Activated CD4-positive, alpha-beta T cell treated with anti-CD3 and anti-CD28 coated beads for 48 hours (primary cell): ENCODE measurements around the gene LRMDA.

ENCODE experiments used
- DNase-seq: peaks from one replicate; pipeline ENCODE4 v3.0.0-alpha.2; 2020

The LRMDA gene

DNA sequence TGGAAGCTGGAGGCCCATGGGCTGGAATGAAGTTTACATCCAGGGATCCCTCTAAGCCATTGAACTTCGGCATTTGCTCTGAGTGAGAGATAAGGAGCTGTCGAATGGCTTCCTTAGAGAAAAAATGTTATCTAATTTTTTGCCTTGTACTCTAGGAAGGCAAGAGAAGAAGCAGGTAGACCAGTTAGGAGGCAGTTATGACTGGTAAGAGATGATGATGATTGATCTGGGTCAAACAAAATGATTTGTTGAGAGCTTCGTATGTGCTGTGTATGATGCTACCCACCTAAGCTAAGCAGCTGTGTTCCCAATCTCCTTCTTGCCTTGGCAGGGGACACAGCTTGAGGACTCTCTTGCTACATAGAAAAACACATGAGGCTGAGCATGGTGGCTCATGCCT, 370.2 kb downstream of the LRMDA start:
- DNase-seq = no peak

GRCh38 chr10:75803121-75803520, 371.7 kb downstream of the LRMDA start:
- no peak for DNase-seq

GRCh38 chr10:75803816-75804552, 372.6 kb downstream of the LRMDA start:
- DNase-seq = no peak

DNA sequence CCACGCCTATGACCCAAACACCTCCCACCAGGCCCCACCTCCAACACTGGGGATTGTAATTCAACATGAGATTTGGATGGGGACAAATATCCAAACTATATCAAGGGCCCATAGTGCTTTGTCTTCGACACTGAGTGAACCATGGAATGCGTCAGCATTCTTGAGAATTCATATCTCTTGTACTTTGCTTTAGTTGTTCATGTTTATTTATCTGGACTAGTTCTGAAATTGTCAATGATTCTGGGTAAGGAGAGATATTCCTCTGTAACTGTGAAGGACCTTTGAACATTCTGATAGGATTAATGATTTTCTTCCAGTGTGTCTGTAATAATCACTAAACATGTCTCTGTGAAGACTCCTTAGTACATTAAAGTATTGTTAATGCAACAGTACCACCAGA, 374.8 kb downstream of the LRMDA start:
- DNase-seq = no peak

DNA sequence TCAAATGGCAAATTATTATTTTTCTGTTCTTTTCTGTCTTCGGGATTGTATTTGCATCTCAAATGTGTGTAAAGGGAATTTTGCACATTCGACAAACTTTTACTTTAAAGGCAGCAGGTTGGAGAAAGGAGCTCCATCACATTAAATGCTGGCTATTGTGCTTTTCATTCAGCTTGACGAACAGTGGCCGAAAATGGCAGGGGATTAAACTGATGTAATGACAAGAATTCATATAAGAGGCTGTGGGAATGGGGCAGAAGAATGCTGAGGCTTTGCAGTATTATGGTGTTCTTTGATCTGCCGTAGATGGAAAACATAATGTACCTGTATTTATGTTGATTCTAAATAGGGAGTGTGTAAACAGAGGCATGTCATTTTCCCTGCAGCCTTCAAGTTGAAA, 376.0 kb downstream of the LRMDA start:
- DNase-seq = no peak

DNA sequence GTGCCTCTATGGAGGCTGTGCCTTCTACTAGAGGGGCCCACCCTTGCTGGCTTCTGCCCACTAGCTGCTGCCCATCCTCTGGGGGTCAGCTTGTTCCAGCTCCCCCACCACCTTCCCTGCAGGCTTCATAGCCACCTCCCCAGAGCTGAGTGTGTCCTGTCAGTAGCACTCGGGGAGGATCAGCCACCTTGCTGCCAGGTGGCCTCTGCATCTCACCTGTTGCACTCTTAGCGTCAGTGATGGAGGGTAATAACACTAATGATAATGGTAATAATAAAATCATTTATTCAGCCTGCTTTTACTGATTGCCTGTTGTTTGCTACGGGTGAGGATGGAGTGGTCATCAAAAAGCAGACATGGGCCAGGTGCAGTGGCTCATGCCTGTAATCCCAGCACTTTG, 377.6 kb downstream of the LRMDA start:
- no peak for DNase-seq

DNA sequence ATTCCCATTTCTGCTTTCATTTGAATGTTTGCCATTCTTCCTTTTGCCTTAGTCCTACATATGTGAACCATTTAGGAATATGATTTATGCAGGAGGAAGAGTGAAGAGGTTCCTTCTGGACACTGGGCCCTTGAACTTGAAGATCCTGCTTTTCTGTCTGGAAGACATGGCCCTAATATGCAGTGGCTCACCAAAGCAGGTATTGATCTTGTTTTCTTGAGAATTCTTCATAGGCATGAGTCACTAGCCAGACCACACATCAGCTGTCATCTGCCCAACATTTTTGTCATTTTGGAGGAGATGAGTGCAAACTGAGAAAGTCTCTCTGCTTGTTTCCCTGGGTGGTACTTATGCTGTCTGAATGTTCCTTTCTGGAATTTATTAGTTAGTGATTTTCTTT, 382.6 kb downstream of the LRMDA start:
- DNase-seq = no peak

DNA sequence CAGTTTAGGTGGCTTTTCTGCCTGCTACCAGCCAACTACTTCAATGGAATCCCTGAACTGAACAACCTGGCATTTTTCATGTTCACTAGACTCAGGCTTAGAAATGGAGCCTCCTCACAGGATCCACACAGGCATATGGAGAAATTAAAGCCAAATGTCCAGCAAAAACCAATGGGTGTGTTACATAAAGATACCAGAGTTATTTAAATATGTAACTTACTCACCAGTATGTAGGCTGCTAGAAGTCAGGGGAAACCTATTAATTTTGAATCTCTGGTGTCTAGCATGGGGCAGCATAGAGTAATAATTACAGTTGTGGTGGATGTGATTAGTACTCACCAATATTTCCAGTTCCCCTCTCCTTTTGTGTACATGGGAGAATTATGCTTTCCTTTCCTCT, 383.6 kb downstream of the LRMDA start:
- no peak for DNase-seq

DNA sequence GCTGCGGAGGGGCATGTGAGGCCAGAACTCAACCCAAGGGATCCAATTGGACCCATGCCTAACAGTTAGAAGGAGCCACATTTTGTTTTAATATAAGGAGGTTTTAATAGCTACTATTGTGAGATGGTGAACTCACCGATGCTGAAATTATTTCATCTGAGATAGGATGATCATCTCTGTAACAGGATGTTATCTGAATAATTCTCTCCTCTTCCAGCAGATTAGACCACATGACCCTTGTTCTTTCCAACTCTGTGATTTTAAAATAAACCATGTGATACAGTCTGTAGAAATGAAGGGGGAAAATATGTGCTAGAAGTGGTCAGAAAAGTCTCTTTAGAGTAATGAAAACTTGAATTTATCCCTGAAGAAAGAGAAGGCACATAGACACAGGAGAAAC, 385.8 kb downstream of the LRMDA start:
- DNase-seq = no peak

DNA sequence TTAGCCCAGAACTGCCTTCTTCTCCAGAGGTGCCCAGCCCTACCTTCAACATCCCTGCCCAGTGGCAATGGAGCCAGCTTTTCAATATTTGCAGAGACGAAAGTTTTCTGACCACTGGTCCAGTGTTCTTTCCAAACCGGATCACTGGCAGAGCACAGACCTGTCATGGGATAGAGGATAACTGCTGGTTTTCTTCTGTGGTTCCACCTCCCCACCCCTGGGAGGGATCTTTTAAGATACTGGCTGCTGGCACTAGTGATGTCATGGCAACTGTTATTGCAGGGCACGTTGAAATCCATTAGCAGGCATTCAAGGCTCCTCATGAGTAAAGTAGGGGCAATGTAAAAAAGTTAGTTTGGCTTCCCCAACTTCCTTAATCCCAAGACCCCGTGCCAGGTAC, 387.1 kb downstream of the LRMDA start:
- no peak for DNase-seq

DNA sequence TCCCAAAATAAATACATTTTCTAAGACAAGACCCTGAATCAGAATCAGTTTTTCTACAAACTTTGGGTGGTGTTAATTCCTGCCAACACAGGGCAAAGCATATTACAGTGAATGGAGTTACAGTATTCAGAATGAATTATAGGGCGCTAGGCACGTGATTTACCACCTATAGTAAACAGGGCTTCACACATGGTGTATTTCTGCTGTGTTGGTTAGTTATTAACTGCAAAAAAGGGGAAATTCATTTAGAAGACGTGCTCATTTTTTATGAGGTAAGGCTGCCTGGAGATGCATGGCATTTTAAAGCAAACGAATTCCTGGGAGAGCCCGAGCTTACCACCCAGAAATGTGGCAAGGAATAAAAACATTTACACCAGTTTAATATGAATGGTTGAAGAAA, 393.8 kb downstream of the LRMDA start:
- DNase-seq = no peak

DNA sequence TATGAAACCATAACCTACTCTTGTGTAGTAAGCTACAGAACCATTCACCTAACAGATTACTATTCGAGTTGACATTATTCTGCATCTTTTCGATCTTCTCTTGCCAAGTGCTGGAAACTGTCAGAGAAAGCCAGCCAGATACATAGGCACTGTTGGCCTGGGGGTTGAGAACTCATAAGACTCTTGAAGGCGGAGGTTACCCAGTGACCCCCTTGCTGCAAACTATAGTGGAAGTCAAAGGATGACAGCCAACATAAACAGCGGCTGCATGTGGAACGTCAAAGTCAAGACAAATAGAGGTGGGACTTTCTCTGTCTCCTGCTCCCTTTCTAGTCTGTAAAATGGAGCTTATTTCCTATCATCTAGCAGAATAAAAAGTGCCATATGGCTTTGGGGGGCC, 394.2 kb downstream of the LRMDA start:
- DNase-seq = no peak

DNA sequence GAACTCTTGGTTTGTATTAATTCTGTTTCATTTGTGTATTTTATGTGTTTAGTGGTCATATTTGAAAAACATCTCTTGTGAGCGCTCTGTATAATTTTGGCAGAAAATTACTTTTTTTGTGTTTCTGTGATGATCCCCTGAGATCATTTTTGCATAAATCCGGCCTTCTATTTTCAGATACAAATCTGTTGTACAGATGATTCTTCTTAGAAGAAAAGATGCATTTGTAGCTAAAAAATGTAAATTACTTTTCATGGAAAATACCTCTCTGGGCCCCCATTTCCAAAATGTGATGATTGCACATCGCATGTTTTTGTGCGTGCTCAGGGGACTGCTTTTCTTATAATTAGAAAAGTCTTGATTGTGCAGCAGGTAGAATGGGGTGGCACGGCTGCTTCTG, 395.4 kb downstream of the LRMDA start:
- DNase-seq = no peak

DNA sequence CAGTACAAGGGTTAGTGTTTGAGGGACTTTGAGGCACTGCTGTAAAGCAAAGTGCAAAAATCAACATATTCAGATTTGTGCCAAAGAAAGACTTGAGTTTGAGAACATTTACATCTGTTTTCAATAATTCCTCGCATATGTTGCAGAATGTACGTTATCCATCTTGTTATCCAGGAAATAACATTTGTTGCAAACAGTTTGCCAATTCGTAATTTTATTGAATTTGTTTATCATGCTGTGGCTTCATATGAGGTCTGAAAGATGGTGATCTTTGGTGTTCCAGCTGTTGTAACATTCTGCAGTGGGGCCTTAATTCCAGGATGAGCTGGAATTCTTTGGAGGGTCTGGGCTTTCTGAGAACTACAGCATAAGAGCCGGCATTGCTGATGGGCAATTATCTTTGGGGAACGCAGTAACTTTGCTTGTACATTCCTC, 396.2 kb downstream of the LRMDA start:
- DNase-seq = no peak

- DNase-seq = no peak
Measured at GRCh38 chr10:75828413-75828812, 397.0 kb downstream of the LRMDA start.

- no peak for DNase-seq
Measured at GRCh38 chr10:75836064-75836463, 404.6 kb downstream of the LRMDA start.

DNA sequence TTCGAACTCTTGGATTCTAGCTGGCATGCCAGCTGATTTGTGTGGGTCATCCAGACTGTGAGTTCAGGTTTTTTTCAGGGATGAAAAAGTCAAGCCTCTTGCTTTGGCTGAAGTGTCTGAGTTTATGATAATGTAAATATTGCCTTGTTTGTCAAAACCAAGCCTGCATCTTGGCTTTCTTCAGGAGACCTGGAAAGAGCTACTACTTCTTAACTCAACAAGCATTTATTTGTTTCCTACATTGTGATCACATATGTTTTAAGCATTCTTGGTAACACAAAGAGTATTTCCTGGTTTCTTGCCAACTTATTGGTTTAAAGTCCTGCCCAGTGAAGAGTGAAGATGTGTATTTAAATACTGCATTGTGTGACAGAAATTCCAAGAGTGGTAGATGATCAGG, 407.1 kb downstream of the LRMDA start:
- no peak for DNase-seq

GRCh38 chr10:75839020-75839419, 407.6 kb downstream of the LRMDA start:
- no peak for DNase-seq

DNA sequence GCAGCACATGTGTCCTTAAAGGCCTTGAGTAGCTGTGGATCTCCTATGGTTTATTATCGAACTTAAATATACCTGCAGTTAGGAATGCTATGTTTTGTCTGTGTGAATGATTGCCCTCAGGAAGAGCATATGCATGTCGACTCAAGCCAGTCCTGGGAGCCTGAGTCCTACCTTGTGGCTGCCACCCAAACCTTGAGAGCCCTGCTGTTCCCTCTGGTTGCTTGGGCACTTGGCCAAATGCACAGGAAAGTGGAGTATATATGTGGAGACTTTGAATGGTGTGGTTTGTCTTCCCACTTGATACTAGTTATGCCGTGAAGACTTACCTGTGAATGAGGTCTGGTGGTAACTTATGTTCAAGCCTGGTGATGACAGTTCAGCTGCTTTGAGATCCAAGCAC, 409.8 kb downstream of the LRMDA start:
- DNase-seq = no peak

DNA sequence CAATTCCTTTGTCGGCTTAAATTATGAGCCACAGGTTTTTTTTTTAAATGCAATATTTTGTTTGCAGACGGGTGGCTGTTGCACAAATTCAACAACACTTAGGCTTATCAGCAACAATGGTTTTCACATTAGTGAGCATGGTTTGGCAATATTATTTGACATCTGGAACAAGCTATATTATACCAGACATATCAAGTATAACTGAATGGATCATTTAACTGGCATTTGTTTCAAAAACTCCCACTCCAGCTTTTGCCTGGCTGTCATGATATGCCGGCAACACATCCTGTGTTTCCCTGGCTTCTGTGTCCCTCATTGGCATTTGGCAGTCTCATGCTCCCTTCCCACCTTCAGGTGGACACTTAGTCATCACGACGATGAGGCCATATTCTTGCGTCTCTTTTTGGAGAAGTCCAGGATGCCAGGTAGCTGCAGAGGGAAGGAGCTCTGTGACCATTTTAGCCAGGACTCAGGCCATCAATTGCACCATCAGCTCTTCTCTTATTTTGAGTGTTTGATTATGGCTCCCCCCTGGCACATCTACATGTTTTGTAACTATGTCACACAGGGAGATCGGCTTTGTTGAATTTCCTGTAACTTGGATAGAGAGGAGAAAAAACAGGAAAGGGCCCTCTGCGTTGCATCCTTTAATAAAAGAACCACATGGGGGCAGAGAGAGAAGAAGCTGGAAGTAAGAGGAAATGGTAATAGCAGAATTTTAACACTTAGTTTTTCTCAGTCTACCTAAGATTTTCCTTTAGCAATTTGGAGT, 413.9 kb downstream of the LRMDA start:
- DNase-seq = no peak

- no peak for DNase-seq
Measured at GRCh38 chr10:75847477-75847876, 416.1 kb downstream of the LRMDA start.

DNA sequence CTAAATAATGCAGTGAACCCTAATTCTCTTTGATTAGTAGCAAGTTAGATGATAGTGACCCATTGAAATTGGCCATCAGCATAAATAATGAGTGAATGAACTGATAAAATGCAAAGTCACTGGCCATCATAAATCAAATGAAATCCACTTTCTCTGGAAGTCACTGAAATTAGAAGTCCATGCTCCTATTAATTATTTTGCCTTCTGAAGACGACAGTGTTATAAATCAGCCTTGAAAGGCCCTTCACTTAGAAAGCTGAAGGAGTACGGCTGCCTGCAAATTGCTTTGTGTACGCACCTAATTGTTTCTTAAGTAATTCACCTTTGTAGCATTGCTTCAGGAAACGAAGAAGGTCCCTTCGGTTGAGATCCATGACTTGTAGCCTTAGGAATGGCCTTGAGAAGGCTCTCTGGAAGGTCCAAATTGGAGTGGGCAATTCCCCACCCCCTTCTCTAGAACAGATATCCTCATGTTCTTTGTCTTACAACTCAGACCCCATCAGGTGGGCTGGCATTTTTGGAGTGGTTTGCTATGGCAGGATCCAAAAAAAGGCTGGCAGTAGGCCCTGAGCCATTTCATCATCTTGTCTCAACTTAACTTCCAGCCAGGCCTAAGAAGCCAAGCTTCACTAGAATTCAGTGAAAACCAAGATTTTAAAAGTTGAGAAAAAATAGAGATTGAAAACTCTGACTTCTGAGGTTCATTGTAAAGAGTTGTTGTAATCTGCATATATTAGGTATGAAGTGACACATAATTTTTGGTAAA, 420.3 kb downstream of the LRMDA start:
- no peak for DNase-seq

GRCh38 chr10:75852851-75853484, 421.5 kb downstream of the LRMDA start:
- no peak for DNase-seq
